HEK293 (cell line): Measurements from ENCODE around the gene RPL39.
A peak's percentile ranks its signal among the peaks of the same experiment; 100 is the strongest.

ENCODE experiments used
- CTCF ChIA-PET: fragments of 350-600 bp; formaldehyde crosslinking; extraction: SDS; loops from one replicate; lab custom pipeline; 2021; ENCODE audit warnings: antibody characterized with exemption; lab: Yijun Ruan, JAX
- POLR2A ChIA-PET: fragments of 300-600 bp; formaldehyde crosslinking; extraction: SDS; loops from one replicate; lab custom pipeline; 2020; ENCODE audit warnings: antibody characterized with exemption, inconsistent platforms; lab: Yijun Ruan, JAX
- H3K27ac ChIP-seq: fragments of 200-500 bp; sonication (Bioruptor generic); 2 replicates; pipeline ENCODE4 v1.5.1; 2014; ENCODE audit warnings: low read depth, low read length, control low read depth, inconsistent platforms; ENCODE audit errors: extremely low read depth
- H3K36me3 ChIP-seq, 2 experiments: fragments of 200-500 bp in 1 of 2; sonication (Bioruptor generic) in 1 of 2; 1 replicate in 1 of 2; 2 replicates in 1 of 2; pipeline ENCODE4 v1.5.1; 2014 to 2017; ENCODE audit warnings: inconsistent platforms in 2 of 2, low read length in 2 of 2; ENCODE audit not compliant: control insufficient read depth in 2 of 2, insufficient read depth in 1 of 2
- H3K4me1 ChIP-seq: fragments of 200-500 bp; sonication (Bioruptor generic); 2 replicates; pipeline ENCODE4 v1.5.1; 2014; ENCODE audit warnings: mild to moderate bottlenecking, low read length, inconsistent platforms; ENCODE audit not compliant: control insufficient read depth, insufficient read depth
- H3K4me3 ChIP-seq: 2 replicates; pipeline ENCODE4 v1.5.1; 2011; ENCODE audit warnings: low read depth, mild to moderate bottlenecking, control low read depth, low read length, moderate library complexity
- H3K9me3 ChIP-seq: fragments of 200-500 bp; sonication (Bioruptor generic); 2 replicates; pipeline ENCODE4 v1.5.1; 2014; ENCODE audit warnings: low read depth, low read length, inconsistent platforms; ENCODE audit not compliant: control insufficient read depth, insufficient read depth
- FEZF1 ChIP-seq: fragments of 450-650 bp; formaldehyde crosslinking; IDR thresholded peaks from 2 replicates; pipeline ENCODE4 v1.5.1; 2016; ENCODE audit warnings: missing biosample characterization, missing genetic modification characterization
- KLF8 ChIP-seq: fragments of 450-650 bp; formaldehyde crosslinking; IDR thresholded peaks from 2 replicates; pipeline ENCODE4 v1.5.1; 2016; ENCODE audit warnings: missing biosample characterization, missing genetic modification characterization
- PATZ1 ChIP-seq: fragments of 450-650 bp; formaldehyde crosslinking; IDR thresholded peaks from 2 replicates; pipeline ENCODE4 v1.5.1; 2016; ENCODE audit warnings: missing biosample characterization, missing genetic modification characterization
- PBX3 ChIP-seq: sonication (generic); formaldehyde crosslinking; IDR thresholded peaks from 2 replicates; pipeline ENCODE4 v1.8.1; 2022; ENCODE audit warnings: mild to moderate bottlenecking, moderate library complexity, missing genetic modification reagents
- PRDM10 ChIP-seq: fragments of 450-650 bp; formaldehyde crosslinking; IDR thresholded peaks from 2 replicates; pipeline ENCODE4 v1.5.1; 2016; ENCODE audit warnings: missing biosample characterization, missing genetic modification characterization
- SP2 ChIP-seq: fragments of 450-650 bp; formaldehyde crosslinking; IDR thresholded peaks from 2 replicates; pipeline ENCODE4 v1.5.1; 2016; ENCODE audit warnings: missing biosample characterization, missing genetic modification characterization
- SP3 ChIP-seq: fragments of 450-650 bp; formaldehyde crosslinking; IDR thresholded peaks from 2 replicates; pipeline ENCODE4 v1.5.1; 2016; ENCODE audit warnings: missing biosample characterization, missing genetic modification characterization
- YY2 ChIP-seq: fragments of 450-650 bp; formaldehyde crosslinking; IDR thresholded peaks from 2 replicates; pipeline ENCODE4 v1.5.1; 2016; ENCODE audit warnings: missing biosample characterization, missing genetic modification characterization
- ZBTB11 ChIP-seq: fragments of 450-650 bp; formaldehyde crosslinking; conservative IDR thresholded peaks from 2 replicates; pipeline ENCODE4 v1.5.1; 2016; ENCODE audit warnings: low read depth, missing biosample characterization, missing genetic modification characterization
- ZEB2 ChIP-seq: fragments of 450-650 bp; formaldehyde crosslinking; IDR thresholded peaks from 2 replicates; pipeline ENCODE4 v1.5.1; 2016; ENCODE audit warnings: missing biosample characterization, missing genetic modification characterization
- ZNF274 ChIP-seq, 2 experiments: fragments of 200-500 bp in 1 of 2; fragments of 450-650 bp in 1 of 2; sonication (Bioruptor generic) in 1 of 2; formaldehyde crosslinking in 1 of 2; IDR thresholded peaks; 2 replicates each; pipeline versions ENCODE4 v1.5.1 to v1.6.1; 2014 to 2016; ENCODE audit warnings: borderline replicate concordance in 1 of 2, inconsistent platforms in 1 of 2, low read length in 1 of 2, missing biosample characterization in 1 of 2, missing genetic modification characterization in 1 of 2
- ZNF555 ChIP-seq: fragments of 450-650 bp; formaldehyde crosslinking; conservative IDR thresholded peaks from 2 replicates; pipeline ENCODE4 v1.5.1; 2017; ENCODE audit warnings: missing biosample characterization, mild to moderate bottlenecking, missing genetic modification characterization, inconsistent platforms
- ZNF600 ChIP-seq: fragments of 450-650 bp; formaldehyde crosslinking; IDR thresholded peaks from 2 replicates; pipeline ENCODE4 v1.5.1; 2016; ENCODE audit warnings: missing biosample characterization, missing genetic modification characterization
- ZNF639 ChIP-seq: fragments of 450-650 bp; formaldehyde crosslinking; IDR thresholded peaks from 2 replicates; pipeline ENCODE4 v1.5.1; 2016; ENCODE audit warnings: missing biosample characterization, missing genetic modification characterization
- ZNF677 ChIP-seq: fragments of 450-650 bp; IDR thresholded peaks from 2 replicates; pipeline ENCODE4 v1.5.0; 2018; ENCODE audit warnings: missing biosample characterization, mild to moderate bottlenecking, missing genetic modification characterization, moderate library complexity
- ZSCAN23 ChIP-seq: fragments of 450-650 bp; formaldehyde crosslinking; IDR thresholded peaks from 2 replicates; pipeline ENCODE4 v1.5.1; 2016; ENCODE audit warnings: missing biosample characterization, missing genetic modification characterization
- ZSCAN5A ChIP-seq: fragments of 450-650 bp; formaldehyde crosslinking; IDR thresholded peaks from 2 replicates; pipeline ENCODE4 v1.5.1; 2016; ENCODE audit warnings: missing biosample characterization, missing genetic modification characterization

Gene RPL39

GRCh38 chrX:119791437-119792231 lies at the start of gene RPL39:
TSS of gene RPL39 (minus strand) at chrX:119791630. CDS start at chrX:119791576, 54 bp downstream.
- Histone ChIP-seq H3K9me3 (no peaks in the 10 kb centered on the region), H3K36me3 (peaks cover 24 to 41% of the 10 kb centered on the region in 2 experiments; a peak in 2 of 3 replicates), H3K4me1 (peaks cover 2% of the 10 kb centered on the region; the same call in 1 of the 2 replicates), H3K27ac (peak within 1 kb of the TSS; percentile 96), H3K4me3 (peak within 1 kb of the TSS; percentile 77)
- ChIA-PET CTCF (interaction anchor here (0.6 to 1.7 kb wide), 2 partner anchors 9 to 96 kb away, joined by 3 to 6 read pairs; no protein-coding TSS in a partner anchor), POLR2A (interaction anchor here (0.5 to 3.0 kb wide), 40 partner anchors 8 to 864 kb away, joined by 3 to 54 read pairs (median 4); partner anchors contain the start of genes NDUFA1, NKRF, RNF113A and SEPTIN6)
- TF ChIP-seq ZSCAN5A (tag by site-specific recombination) (no peak), SP2 (tag by site-specific recombination) (peak; percentile 76), ZSCAN23 (tag by site-specific recombination) (no peak), ZNF600 (tag by site-specific recombination) (peak; percentile 95), YY2 (peak; percentile 65), PRDM10 (tag by site-specific recombination) (peak; percentile 93), ZNF555 (tag by site-specific recombination) (no peak), FEZF1 (tag by site-specific recombination) (0 out of 2 replicates have a peak, but pooled peaks have one; percentile 4), ZEB2 (tag by site-specific recombination) (peak; percentile 74), PATZ1 (tag by site-specific recombination) (peak; percentile 82), ZBTB11 (tag by site-specific recombination) (peak; percentile 82), ZNF274 (IDR thresholded peaks at IDR 0.05; ENCODE audit: low read length) (no peak), ZNF274 (tag by site-specific recombination; IDR thresholded peaks at IDR 0.05; ENCODE audit: borderline replicate concordance) (no peak), ZNF639 (tag by site-specific recombination) (0 out of 2 replicates have a peak, but pooled peaks have one; percentile 27), ZNF677 (tag by site-specific recombination) (no peak), SP3 (tag by site-specific recombination) (peak; percentile 73), PBX3 (CRISPR knock-in tag) (peak; percentile 39; the same call in 1 of the 2 replicates), KLF8 (tag by site-specific recombination) (peak; percentile 19; the same call in 1 of the 2 replicates)
